ENCODE data around the gene PSME2. TPM values are rescaled to one million over a fixed set of nuclear protein-coding genes. Genes with fewer than 3 reads are reported as not detected.
A peak's percentile ranks its signal among the peaks of the same experiment; 100 is the strongest.

Gene PSME2
- total RNA-seq, 1 donor from 2014 or later, result 91.8 TPM

- H3K4me1 Mint-ChIP-seq (ENCODE audit: unreplicated experiment), result peaks cover 20% of the 10 kb centered on the region
- H3K27ac Mint-ChIP-seq (ENCODE audit: unreplicated experiment), result no peak overlapping the region
- H3K4me3 Mint-ChIP-seq (ENCODE audit: unreplicated experiment), result no peak overlapping the region
- no peaks in the 10 kb centered on the region for H3K9me3 Mint-ChIP-seq (ENCODE audit: unreplicated experiment)
- no peak for DNase-seq (ENCODE audit: extremely low spot score, unreplicated experiment)
- peaks cover 27% of the 10 kb centered on the region for H3K36me3 Mint-ChIP-seq (ENCODE audit: unreplicated experiment)
- no peaks in the 10 kb centered on the region for H3K27me3 Mint-ChIP-seq (ENCODE audit: unreplicated experiment)
- no peak for TF ChIP-seq CTCF (IDR thresholded peaks at IDR 0.05)
Measured at GRCh38 chr14:24098229-24098926, 48.0 kb downstream of the PSME2 start.

GRCh38 chr14:24096545-24097181 lies 49.7 kb downstream of the PSME2 start:
- Mint-ChIP-seq H3K9me3 (ENCODE audit: unreplicated experiment) (no peaks in the 10 kb centered on the region), H3K36me3 (ENCODE audit: unreplicated experiment) (peaks cover 23% of the 10 kb centered on the region), H3K27ac (ENCODE audit: unreplicated experiment) (no peak overlapping the region), H3K27me3 (ENCODE audit: unreplicated experiment) (no peaks in the 10 kb centered on the region), H3K4me3 (ENCODE audit: unreplicated experiment) (peak overlapping the region; percentile 30), H3K4me1 (ENCODE audit: unreplicated experiment) (peaks cover 26% of the 10 kb centered on the region)
- TF ChIP-seq CTCF (IDR thresholded peaks at IDR 0.05), result no peak
- DNase-seq (ENCODE audit: extremely low spot score, unreplicated experiment), result no peak

- no peaks in the 10 kb centered on the region for H3K27me3 Mint-ChIP-seq (ENCODE audit: unreplicated experiment)
- no peak for TF ChIP-seq CTCF (IDR thresholded peaks at IDR 0.05)
- peaks cover 26% of the 10 kb centered on the region for H3K4me1 Mint-ChIP-seq (ENCODE audit: unreplicated experiment)
- peaks cover 18% of the 10 kb centered on the region for H3K36me3 Mint-ChIP-seq (ENCODE audit: unreplicated experiment)
- H3K4me3 Mint-ChIP-seq (ENCODE audit: unreplicated experiment), result peak overlapping the region; percentile 99
- peak overlapping the region; percentile 97 for H3K27ac Mint-ChIP-seq (ENCODE audit: unreplicated experiment)
- no peak for DNase-seq (ENCODE audit: extremely low spot score, unreplicated experiment)
- no peaks in the 10 kb centered on the region for H3K9me3 Mint-ChIP-seq (ENCODE audit: unreplicated experiment)
Measured at GRCh38 chr14:24095271-24096068, 50.9 kb downstream of the PSME2 start.

- DNase-seq (ENCODE audit: extremely low spot score, unreplicated experiment), result no peak
- peaks cover 26% of the 10 kb centered on the region for H3K4me1 Mint-ChIP-seq (ENCODE audit: unreplicated experiment)
- peaks cover 14% of the 10 kb centered on the region for H3K36me3 Mint-ChIP-seq (ENCODE audit: unreplicated experiment)
- peak overlapping the region; percentile 99 for H3K4me3 Mint-ChIP-seq (ENCODE audit: unreplicated experiment)
- H3K9me3 Mint-ChIP-seq (ENCODE audit: unreplicated experiment), result no peaks in the 10 kb centered on the region
- no peaks in the 10 kb centered on the region for H3K27me3 Mint-ChIP-seq (ENCODE audit: unreplicated experiment)
- TF ChIP-seq CTCF (IDR thresholded peaks at IDR 0.05), result no peak
- H3K27ac Mint-ChIP-seq (ENCODE audit: unreplicated experiment), result peak overlapping the region; percentile 97
Measured at GRCh38 chr14:24094841-24095270, 51.6 kb downstream of the PSME2 start.
